GM19455 (cell line): ENCODE measurements around the gene CSTPP1.
A peak's percentile ranks its signal among the peaks of the same experiment; 100 is the strongest.
"Not testable (repeated sequence)": the region's sequence is repeated elsewhere in the genome, so short reads cannot be mapped to it uniquely, and the experiment has no call there.

Experiments
- ATAC-seq: cut with Tn5 transposase; IDR thresholded peaks from one replicate; pipeline ENCODE4 v1.9.1; 2021; ENCODE audit not compliant: unreplicated experiment

CSTPP1 gene

GRCh38 chr11:47096871-47097270 is 160.3 kb downstream of the CSTPP1 start:
- ATAC-seq = not testable (repeated sequence)

GRCh38 chr11:47098223-47098622 is 161.7 kb downstream of the CSTPP1 start:
- ATAC-seq = not testable (repeated sequence)

DNA sequence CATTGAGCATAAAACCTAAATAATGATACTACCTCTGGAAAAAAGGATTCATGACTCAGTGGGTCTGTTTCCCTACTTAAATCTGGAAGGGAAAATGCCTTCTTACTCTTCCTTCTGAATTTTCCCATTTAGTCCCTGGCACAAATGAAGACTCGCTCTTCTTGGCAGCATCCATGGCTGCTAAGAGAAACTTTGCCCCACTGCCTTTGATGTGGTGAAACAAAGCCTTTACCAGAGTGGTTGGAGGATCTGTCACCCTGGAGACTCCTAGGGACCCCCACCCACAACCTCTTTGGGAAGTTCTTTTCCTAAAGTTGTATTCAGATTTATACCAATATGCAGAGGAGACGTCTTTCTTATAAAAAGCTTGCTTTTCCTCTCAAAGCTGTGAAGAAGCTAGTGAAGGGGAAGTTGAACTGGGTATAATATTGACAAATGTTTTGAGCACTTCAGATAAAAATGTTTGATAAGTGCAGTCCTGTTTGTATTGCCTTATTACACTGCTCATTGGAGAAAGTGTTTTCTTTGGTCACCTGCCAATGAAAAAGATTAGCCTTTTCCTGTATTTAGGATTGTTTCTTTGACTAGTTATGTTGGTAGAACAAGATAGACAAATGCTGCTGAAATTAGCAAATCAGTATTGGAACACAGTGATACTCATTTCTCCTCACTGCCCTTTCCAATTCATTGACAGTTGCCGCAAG is 162.8 kb downstream of the CSTPP1 start:
- no peak for ATAC-seq

GRCh38 chr11:47099918-47100315 is 163.4 kb downstream of the CSTPP1 start:
- no peak for ATAC-seq

GRCh38 chr11:47101406-47101805 is 164.8 kb downstream of the CSTPP1 start:
- no peak for ATAC-seq

DNA sequence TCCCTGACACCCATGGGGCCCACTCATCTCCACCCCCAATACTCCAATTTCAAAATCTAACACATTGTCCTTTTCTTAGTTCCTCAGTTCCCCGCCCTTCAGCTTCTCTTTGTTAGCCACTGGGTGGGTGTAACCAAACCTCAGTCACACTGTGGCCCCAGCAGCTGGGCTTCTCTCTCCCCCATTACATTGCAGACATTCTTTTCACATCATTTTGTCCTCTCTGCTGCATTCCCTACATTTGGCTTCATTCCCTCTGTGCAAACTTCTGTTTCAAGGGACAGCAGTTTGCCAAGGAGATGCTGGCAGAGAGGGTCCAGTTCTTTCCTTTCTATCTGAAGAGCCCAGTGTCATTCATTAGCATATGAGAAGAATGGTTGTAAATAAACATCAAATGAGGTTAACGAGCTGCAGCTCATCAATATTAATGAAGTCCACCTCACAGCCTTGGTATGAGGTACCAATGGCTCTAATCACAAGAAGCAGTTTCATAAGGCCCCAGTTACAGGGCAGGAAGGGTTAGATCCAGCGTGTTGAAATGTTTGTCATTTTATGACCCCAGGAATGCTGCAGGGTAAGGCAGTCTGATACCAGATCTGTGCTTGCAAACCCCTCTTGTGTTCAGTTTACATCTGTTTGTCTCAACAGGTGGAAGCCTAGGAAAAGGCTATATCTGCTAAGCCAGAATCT is 167.8 kb downstream of the CSTPP1 start:
- no peak for ATAC-seq

- no peak for ATAC-seq
Measured at GRCh38 chr11:47105541-47105940, 169.0 kb downstream of the CSTPP1 start.

DNA sequence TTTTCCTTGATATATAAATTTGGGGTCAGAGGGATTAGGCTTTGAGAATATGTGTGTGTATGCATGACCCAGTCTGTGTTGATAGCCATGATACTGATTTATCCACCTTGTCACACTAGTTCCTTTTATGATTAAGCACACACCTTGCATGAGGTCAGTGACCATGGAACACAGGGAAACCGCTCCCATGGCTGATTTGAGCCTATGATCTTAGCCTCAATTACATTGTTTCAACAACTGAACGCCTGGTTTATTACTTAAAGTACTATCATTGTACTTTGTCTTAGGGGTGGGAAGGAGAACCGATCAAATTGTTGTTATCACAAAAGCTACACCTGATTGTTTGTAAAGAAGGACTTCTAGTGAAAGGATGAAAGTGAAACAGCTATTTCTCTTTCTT is 169.4 kb downstream of the CSTPP1 start:
- no peak for ATAC-seq

DNA sequence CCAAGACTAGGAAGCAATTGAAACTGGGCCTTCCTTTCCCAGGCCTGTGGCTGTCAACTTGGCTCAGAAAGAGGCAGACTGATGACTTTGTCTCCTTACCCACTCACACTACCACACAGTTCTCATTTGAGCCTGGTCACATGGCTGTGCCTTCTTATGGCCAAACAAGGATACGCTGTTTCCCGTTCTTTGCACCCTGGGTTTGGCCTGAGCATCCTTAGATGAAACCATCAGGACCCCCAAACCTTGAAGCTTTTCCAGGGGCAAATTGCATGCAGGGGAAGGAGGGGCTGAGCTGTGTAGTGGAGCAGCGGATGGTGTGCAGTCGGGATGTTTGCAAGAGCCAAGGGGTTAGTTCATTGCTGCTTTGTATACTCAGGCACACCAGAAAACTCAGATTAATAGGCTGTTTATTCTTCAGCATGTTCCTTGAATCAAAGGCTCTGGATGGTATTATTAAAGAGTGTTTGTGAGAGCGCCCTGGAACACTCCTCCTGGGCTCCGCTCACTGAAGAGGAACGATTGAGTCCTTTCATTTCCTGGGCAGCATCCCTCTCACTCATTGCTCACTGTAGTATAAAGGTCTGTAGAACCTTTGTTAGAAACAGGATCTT is 170.3 kb downstream of the CSTPP1 start:
- no peak for ATAC-seq

- no peak for ATAC-seq
Measured at GRCh38 chr11:47107744-47108143, 171.2 kb downstream of the CSTPP1 start.

GRCh38 chr11:47108214-47108613 is 171.7 kb downstream of the CSTPP1 start:
- ATAC-seq = no peak

DNA sequence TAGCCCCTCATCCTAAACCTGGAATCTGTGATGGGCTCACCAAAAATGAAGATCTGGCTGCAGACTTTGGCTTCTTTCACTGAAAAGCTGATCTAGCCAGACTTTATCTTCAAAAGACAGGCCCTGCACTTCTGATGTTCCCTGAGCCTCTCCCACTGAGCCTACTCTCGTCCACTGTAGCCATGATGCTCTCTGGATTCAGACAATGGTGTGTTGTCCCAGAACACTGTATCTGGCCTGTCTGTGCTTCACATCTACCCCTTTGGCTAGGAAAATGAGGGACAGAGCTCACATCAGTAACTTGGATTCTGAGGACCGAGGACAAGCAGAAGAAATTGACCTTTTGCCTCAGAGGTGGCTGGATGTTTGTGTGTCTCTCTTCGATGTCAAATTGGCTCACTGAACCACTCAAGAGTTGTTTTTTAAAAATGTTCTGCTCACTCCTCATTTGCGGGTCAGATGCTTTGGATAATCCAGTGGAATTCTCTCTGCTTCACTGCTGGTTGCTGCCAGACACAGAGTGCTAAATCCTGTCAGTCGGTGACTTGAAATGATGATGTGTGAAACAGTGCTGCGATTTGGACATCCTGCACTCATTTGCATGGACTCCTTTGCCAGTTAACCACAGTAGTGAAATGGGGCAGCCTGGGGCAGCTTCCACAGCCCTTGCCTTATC is 172.6 kb downstream of the CSTPP1 start:
- no peak for ATAC-seq

GRCh38 chr11:47109727-47110246 is 173.2 kb downstream of the CSTPP1 start:
- no peak for ATAC-seq

DNA sequence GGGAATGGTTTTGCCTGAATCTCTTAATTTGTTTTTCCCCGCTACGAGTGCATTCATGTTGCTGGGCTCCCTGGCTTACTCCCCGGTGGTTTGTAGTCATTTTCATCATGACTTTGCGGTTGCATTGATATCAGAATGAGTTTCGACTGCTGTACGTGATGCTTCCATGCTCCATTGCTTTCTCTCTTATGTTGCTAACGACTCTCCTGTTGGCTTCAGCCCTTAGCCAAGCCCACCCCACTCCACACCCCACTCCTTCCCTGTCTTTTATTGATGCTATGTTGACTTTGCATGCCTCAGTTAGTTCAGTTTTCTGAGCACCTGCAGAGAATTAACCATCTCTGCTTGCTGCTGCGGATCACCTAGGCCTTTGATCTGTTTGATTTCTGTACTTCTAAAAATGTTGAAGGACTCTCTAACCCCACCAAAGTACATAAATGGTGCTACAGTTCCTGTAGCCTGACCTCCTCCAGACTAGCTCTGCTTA is 174.8 kb downstream of the CSTPP1 start:
- ATAC-seq = peak; percentile 85

GRCh38 chr11:47112941-47113340 is 176.4 kb downstream of the CSTPP1 start:
- ATAC-seq = not testable (repeated sequence)

DNA sequence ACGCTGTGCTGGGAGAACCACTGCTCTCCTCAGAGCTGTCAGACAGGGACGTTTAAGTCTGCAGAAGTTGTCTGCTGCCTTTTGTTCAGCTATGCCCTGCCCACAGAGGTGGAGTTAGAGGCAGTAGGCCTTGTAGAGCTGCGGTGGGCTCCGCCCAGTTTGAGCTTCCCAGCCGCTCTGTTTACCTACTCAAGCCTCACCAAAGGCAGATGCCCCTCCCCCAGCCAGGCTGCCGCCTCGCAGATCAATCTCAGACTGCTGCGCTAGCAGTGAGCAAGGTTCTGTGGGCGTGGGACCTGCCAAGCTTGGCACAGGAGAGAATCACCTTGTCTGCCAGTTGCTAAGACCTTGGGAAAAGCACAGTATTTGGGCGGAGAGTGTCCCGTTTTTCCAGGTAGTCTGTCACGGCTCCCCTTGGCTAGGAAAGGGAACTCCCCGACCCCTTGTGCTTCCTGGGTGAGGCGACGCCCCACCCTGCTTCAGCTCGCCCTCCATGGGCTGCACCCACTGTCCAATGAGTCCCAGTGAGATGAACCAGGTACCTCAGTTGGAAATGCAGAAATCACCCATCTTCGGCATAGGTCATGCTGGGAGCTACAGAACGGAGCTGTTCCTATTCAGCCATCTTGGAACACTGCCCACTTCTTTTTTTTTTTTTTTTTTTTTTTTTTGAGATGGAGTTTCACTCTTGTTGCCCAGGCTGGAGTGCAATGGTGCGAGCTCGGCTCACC is 182.6 kb downstream of the CSTPP1 start:
- not testable (repeated sequence) for ATAC-seq

GRCh38 chr11:47121056-47121455 is 184.5 kb downstream of the CSTPP1 start:
- no peak for ATAC-seq

- no peak for ATAC-seq
Measured at GRCh38 chr11:47121731-47122130, 185.2 kb downstream of the CSTPP1 start.

- ATAC-seq = no peak
Measured at GRCh38 chr11:47123094-47123493, 186.5 kb downstream of the CSTPP1 start.

- no peak for ATAC-seq
Measured at GRCh38 chr11:47124675-47125074, 188.1 kb downstream of the CSTPP1 start.

- no peak for ATAC-seq
Measured at GRCh38 chr11:47125083-47125482, 188.5 kb downstream of the CSTPP1 start.
